HG03520 (cell line): ENCODE measurements around the gene ICAM1.

Experiments
- ATAC-seq: cut with Tn5 transposase; IDR thresholded peaks from one replicate; pipeline ENCODE4 v1.9.1; 2021; ENCODE audit warnings: mild to moderate bottlenecking, moderate library complexity; ENCODE audit not compliant: unreplicated experiment

Gene ICAM1

GRCh38 chr19:10292789-10293636, 22.1 kb downstream of the ICAM1 start:
- no peak for ATAC-seq

- ATAC-seq, result no peak
These were observed 22.9 kb downstream of the ICAM1 start for GRCh38 chr19:10293637-10294367.

- no peak for ATAC-seq
These were observed 23.4 kb downstream of the ICAM1 start for GRCh38 chr19:10294368-10294697.

GRCh38 chr19:10295305-10295846, 24.5 kb downstream of the ICAM1 start:
- ATAC-seq, result no peak

- ATAC-seq, result no peak
These were observed 25.1 kb downstream of the ICAM1 start for GRCh38 chr19:10295847-10296591.

GRCh38 chr19:10299545-10300458, 28.9 kb downstream of the ICAM1 start:
- no peak for ATAC-seq

GRCh38 chr19:10305139-10305806, 34.4 kb downstream of the ICAM1 start:
- ATAC-seq, result no peak

- ATAC-seq, result no peak
These were observed 35.4 kb downstream of the ICAM1 start for GRCh38 chr19:10306327-10306726.

- no peak for ATAC-seq
These were observed 38.5 kb downstream of the ICAM1 start, which contains the start of gene ZGLP1 for GRCh38 chr19:10309423-10309822. Gene ZGLP1 (minus strand): TSS chr19:10309815.

GRCh38 chr19:10315335-10316214, 44.7 kb downstream of the ICAM1 start, which contains the start of gene FDX2:
Gene FDX2 (minus strand): TSS chr19:10316015. CDS start chr19:10315996, 19 bp downstream.
- no peak for ATAC-seq

GRCh38 chr19:10316229-10317044, 45.5 kb downstream of the ICAM1 start:
- ATAC-seq, result no peak

GRCh38 chr19:10317045-10317856, 46.3 kb downstream of the ICAM1 start:
- no peak for ATAC-seq

GRCh38 chr19:10317857-10318462, 47.0 kb downstream of the ICAM1 start:
- no peak for ATAC-seq

GRCh38 chr19:10318807-10319682, 48.1 kb downstream of the ICAM1 start:
- ATAC-seq, result no peak

- no peak for ATAC-seq
These were observed 49.9 kb downstream of the ICAM1 start for GRCh38 chr19:10320602-10321416.
